ENCODE measurements around the gene CR1.
"Not testable (repeated sequence)": the region's sequence is repeated elsewhere in the genome, so short reads cannot be mapped to it uniquely, and the experiment has no call there.

Gene CR1

DNA sequence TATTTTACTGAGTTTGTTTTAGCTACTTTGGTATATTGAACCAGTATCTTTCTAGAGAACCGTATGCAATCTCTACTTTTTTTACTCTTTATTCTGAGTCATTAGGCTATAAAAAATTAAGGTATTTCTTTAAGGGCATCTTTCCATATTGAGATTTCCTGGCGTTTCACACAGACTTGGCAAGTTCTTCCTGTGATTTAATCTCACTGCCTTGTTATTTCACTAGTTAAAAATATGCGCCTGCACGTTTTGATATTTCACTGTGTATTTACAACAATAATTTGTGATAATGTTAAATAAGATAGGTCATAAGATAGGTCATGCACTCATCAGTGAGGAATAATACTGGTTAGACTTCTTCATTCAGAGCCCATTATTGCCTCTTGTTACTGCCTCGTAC, 132.8 kb downstream of the CR1 start:
- Histone ChIP-seq H3K4me3 (ENCODE audit: low read depth, low read length) (no peak overlapping the region), H3K9me3 (ENCODE audit: control insufficient read depth, insufficient read depth, low read depth, low read length) (peaks cover 9% of the 10 kb centered on the region; the same call in 1 of the 2 replicates), H3K27me3 (ENCODE audit: control insufficient read depth, insufficient read depth, low read length) (no peaks in the 10 kb centered on the region), H3K36me3 (ENCODE audit: control insufficient read depth, insufficient read depth, low read length) (no peaks in the 10 kb centered on the region), H3K9ac (ENCODE audit: low read length) (no peak overlapping the region), H3K4me1 (ENCODE audit: control insufficient read depth, insufficient read depth, low read length) (peaks cover 43% of the 10 kb centered on the region), H3K27ac (ENCODE audit: low read depth, low read length) (no peak overlapping the region)

DNA sequence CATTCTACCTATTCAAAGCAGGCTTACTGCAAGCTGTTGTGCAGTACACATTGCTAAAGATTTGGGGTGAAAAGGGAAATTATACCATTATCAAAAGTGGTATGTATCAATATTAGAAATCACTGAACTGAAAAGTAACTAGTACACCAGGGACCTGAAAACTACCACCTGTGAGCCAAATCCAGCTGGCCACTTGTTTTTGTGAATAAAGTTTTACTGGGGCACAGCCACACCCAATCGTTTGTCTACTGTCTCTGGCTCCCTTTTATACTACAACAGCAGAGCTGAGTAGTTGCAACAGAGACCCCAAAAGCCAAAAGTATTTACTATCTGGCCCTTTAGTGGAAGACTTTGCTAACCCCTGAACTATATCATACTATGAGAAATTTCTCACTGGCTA, 135.2 kb downstream of the CR1 start:
- Histone ChIP-seq H3K9ac (ENCODE audit: low read length) (peak overlapping the region; percentile 2), H3K4me3 (ENCODE audit: low read depth, low read length) (no peak overlapping the region), H3K36me3 (ENCODE audit: control insufficient read depth, insufficient read depth, low read length) (no peaks in the 10 kb centered on the region), H3K27ac (ENCODE audit: low read depth, low read length) (peak overlapping the region; percentile 100), H3K9me3 (ENCODE audit: control insufficient read depth, insufficient read depth, low read depth, low read length) (0 out of 2 replicates have a peak, but pooled peaks cover 1% of the 10 kb centered on the region), H3K27me3 (ENCODE audit: control insufficient read depth, insufficient read depth, low read length) (no peaks in the 10 kb centered on the region), H3K4me1 (ENCODE audit: control insufficient read depth, insufficient read depth, low read length) (peaks cover 65% of the 10 kb centered on the region)

DNA sequence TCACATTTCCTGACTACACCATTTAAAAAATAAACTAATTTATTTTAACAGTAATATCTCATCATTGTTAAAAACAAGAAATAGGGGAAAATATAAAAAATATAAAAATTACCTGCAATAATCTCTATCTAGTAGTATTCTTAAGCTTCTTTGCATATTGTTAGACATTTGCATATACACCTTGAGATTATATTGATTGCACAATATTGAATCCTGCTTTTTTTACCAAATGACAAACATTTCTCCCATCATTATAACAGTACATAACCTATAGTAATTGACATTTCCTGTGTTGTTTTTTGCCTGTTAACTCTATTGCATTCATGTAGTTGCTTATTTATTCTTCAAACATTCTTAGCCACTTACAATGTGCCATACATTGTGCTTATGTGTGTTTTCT, 137.3 kb downstream of the CR1 start:
- Histone ChIP-seq H3K9ac (ENCODE audit: low read length) (peak overlapping the region; percentile 93), H3K9me3 (ENCODE audit: control insufficient read depth, insufficient read depth, low read depth, low read length) (no peaks in the 10 kb centered on the region), H3K27ac (ENCODE audit: low read depth, low read length) (peak overlapping the region; percentile 100)

DNA sequence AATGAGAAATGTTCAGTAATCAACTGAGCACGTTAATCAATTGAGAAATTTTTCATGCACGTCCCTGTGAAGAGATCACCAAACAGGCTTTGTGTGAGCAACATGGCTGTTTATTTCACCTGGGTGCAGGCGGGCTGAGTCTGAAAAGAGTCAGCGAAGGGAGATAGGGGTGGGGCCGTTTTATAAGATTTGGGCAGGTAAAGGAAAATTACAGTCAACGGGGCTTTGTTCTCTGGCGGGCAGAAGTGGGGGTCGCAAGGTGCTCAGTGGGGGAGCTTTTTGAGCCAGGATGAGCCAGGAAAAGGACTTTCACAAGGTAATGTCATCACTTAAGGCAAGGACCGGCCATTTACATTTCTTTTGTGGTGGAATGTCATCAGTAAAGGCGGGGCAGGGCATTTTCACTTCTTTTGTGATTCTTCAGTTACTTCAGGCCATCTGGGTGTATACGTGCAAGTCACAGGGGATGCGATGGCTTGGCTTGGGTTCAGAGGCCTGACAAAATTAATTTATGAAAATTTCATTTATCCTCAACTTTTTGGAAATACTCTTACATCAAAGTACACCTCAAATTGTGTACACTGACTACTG, 137.8 kb downstream of the CR1 start:
- H3K4me1 ChIP-seq (ENCODE audit: control insufficient read depth, insufficient read depth, low read length): peaks cover 76% of the 10 kb centered on the region
- H3K27ac ChIP-seq (ENCODE audit: low read depth, low read length): peak overlapping the region; percentile 100
- H3K4me3 ChIP-seq (ENCODE audit: low read depth, low read length): peak overlapping the region; percentile 38
- H3K27me3 ChIP-seq (ENCODE audit: control insufficient read depth, insufficient read depth, low read length); H3K9me3 ChIP-seq (ENCODE audit: control insufficient read depth, insufficient read depth, low read depth, low read length); H3K36me3 ChIP-seq (ENCODE audit: control insufficient read depth, insufficient read depth, low read length): not testable (repeated sequence)
- peak overlapping the region; percentile 94 for H3K9ac ChIP-seq (ENCODE audit: low read length)

More for the DNA sequence above, 137.3 kb downstream of the CR1 start:
- no peaks in the 10 kb centered on the region for H3K36me3 ChIP-seq (ENCODE audit: control insufficient read depth, insufficient read depth, low read length)
- peaks cover 72% of the 10 kb centered on the region for H3K4me1 ChIP-seq (ENCODE audit: control insufficient read depth, insufficient read depth, low read length)
- peak overlapping the region; percentile 38; the same call in 1 of the 2 replicates for H3K4me3 ChIP-seq (ENCODE audit: low read depth, low read length)
- H3K27me3 ChIP-seq (ENCODE audit: control insufficient read depth, insufficient read depth, low read length): no peaks in the 10 kb centered on the region

DNA sequence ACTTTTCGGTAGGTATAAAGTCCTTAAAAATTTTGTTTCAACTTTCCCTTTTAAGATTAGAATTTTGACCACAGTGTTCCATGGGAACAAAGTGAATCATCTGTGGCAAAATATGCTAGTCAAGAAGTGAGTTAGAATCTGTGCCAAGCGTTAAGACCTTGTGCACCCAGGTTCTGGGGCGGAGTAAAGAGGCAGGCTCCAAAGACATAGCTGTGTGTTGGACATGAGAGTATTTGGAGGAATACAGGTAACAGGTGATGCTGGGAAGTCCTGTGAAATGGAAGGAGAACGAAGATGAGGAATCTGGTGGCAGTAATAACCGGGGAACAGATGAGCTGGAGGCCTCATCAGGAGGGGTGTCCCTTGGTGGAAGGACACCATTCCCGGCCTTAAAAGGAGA, 138.3 kb downstream of the CR1 start:
- Histone ChIP-seq H3K9ac (ENCODE audit: low read length) (peak overlapping the region; percentile 94), H3K4me3 (ENCODE audit: low read depth, low read length) (peak overlapping the region; percentile 35; the same call in 1 of the 2 replicates), H3K4me1 (ENCODE audit: control insufficient read depth, insufficient read depth, low read length) (peaks cover 79% of the 10 kb centered on the region), H3K27ac (ENCODE audit: low read depth, low read length) (peak overlapping the region; percentile 99)
- not testable (repeated sequence) for H3K27me3 ChIP-seq (ENCODE audit: control insufficient read depth, insufficient read depth, low read length); H3K36me3 ChIP-seq (ENCODE audit: control insufficient read depth, insufficient read depth, low read length); H3K9me3 ChIP-seq (ENCODE audit: control insufficient read depth, insufficient read depth, low read depth, low read length)

DNA sequence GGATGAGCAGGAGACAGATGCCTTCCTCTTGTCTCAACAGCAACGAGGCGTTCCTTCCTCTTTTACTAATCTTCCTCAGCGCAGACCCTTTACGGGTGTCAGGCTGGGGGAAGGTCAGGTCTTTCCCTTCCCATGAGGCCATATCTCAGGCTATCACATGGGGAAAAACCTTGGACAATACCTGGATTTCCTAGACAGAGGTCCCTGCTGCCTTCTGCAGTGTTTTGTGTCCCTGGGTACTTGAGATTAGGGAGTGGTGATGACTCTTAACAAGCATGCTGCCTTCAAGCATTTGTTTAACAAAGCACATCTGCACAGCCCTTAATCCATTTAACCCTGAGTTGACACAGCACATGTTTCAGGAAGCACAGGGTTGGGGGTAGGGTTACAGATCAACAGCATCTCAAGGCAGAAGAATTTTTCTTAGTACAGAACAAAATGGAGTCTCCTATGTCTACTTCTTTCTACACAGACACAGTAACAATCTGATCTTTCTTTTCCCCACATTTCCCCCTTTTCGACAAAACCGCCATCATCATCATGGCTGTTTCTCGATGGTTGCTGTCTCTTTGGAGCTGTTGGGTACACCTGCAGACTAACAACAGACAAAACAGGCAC, 139.7 kb downstream of the CR1 start:
- not testable (repeated sequence) for H3K27me3 ChIP-seq (ENCODE audit: control insufficient read depth, insufficient read depth, low read length); H3K36me3 ChIP-seq (ENCODE audit: control insufficient read depth, insufficient read depth, low read length); H3K9me3 ChIP-seq (ENCODE audit: control insufficient read depth, insufficient read depth, low read depth, low read length)
- peak overlapping the region; percentile 99 for H3K27ac ChIP-seq (ENCODE audit: low read depth, low read length)
- peaks cover 69% of the 10 kb centered on the region for H3K4me1 ChIP-seq (ENCODE audit: control insufficient read depth, insufficient read depth, low read length)
- peak overlapping the region; percentile 94 for H3K9ac ChIP-seq (ENCODE audit: low read length)
- H3K4me3 ChIP-seq (ENCODE audit: low read depth, low read length): peak overlapping the region; percentile 35; the same call in 1 of the 2 replicates

DNA sequence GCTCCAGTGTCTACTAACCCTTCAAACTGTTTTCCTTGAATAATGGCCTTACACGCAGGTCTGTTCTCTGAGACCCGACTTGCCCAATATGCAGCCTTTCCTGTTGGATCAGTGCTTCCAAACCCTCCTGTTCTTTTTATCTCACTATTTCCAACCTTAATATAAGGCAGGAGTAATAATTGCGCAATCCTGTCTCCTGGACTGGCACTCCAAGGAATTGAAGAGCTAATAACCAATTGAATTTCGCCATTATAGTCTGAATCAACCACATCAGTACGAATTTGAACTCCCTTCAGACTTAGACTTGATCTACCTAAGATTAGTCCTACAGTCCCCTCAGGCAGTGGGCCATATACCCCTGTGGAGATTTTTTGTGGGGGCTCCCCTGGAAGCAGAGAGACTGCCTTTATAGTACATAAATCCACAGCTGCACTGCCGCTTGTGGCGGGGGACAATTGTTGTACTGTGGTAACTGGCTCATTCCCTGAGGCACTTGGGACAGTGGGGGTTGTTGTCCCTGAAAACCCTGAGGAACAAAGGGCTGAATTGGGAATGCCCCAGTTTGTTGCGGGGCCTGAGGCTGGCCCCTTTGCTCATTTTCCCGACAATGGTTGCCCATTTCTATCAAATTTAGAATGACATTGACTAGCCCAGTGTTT, 142.7 kb downstream of the CR1 start:
- not testable (repeated sequence) for H3K4me3 ChIP-seq (ENCODE audit: low read depth, low read length); H3K36me3 ChIP-seq (ENCODE audit: control insufficient read depth, insufficient read depth, low read length); H3K27me3 ChIP-seq (ENCODE audit: control insufficient read depth, insufficient read depth, low read length); H3K9me3 ChIP-seq (ENCODE audit: control insufficient read depth, insufficient read depth, low read depth, low read length)
- Histone ChIP-seq H3K9ac (ENCODE audit: low read length) (peak overlapping the region; percentile 20), H3K4me1 (ENCODE audit: control insufficient read depth, insufficient read depth, low read length) (peaks cover 44% of the 10 kb centered on the region), H3K27ac (ENCODE audit: low read depth, low read length) (peak overlapping the region; percentile 44; the same call in 1 of the 2 replicates)

DNA sequence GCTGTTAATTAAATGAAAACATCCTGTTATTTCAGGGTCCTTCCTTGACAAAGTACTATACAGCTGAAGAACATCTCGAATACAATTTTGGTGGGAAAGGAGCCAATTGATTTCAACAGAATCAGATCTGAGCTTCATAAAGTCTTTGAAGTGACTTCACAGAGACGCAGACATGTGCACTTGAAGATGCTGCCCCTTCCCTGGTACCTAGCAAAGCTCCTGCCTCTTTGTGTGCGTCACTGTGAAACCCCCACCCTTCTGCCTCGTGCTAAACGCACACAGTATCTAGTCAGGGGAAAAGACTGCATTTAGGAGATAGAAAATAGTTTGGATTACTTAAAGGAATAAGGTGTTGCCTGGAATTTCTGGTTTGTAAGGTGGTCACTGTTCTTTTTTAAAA, 143.4 kb downstream of the CR1 start:
- not testable (repeated sequence) for H3K27me3 ChIP-seq (ENCODE audit: control insufficient read depth, insufficient read depth, low read length); H3K9ac ChIP-seq (ENCODE audit: low read length); H3K9me3 ChIP-seq (ENCODE audit: control insufficient read depth, insufficient read depth, low read depth, low read length); H3K27ac ChIP-seq (ENCODE audit: low read depth, low read length); H3K36me3 ChIP-seq (ENCODE audit: control insufficient read depth, insufficient read depth, low read length); H3K4me3 ChIP-seq (ENCODE audit: low read depth, low read length)
- peaks cover 44% of the 10 kb centered on the region for H3K4me1 ChIP-seq (ENCODE audit: control insufficient read depth, insufficient read depth, low read length)

DNA sequence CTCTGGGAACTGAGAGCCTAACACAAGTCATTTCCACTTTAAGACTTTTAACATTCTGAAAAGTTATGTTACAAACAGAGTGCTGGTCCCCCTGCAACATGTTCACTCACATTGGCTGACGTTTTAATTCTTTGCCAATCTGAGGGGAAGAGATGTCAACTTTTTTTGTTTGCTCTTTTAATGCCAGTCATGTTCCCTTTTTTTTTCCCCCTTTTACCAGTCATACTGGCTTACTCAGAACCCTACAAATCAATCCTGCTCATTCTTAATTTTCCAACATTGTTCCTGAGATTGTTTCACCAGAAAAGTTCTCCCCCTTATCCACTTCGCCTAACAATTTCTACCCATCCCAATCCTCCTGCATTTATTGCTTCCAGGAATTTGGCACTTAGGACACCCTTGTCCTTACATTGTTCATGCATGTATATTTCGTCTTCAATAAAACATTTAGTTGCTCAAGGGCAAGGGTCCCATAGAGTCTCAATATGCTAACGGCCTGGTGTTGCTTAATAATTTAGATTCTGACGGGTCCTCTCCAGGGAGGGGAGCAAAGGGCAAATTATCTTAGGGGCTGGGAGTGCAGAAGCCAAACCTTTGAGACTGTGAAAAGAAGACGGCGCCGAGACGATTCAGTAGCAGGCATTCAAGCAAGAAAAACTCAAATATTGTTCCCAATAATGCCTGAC, 148.4 kb downstream of the CR1 start:
- Histone ChIP-seq H3K4me1 (ENCODE audit: control insufficient read depth, insufficient read depth, low read length) (peaks cover 39% of the 10 kb centered on the region), H3K9ac (ENCODE audit: low read length) (peak overlapping the region; percentile 32), H3K36me3 (ENCODE audit: control insufficient read depth, insufficient read depth, low read length) (no peaks in the 10 kb centered on the region), H3K27me3 (ENCODE audit: control insufficient read depth, insufficient read depth, low read length) (peaks cover 10% of the 10 kb centered on the region; the same call in 1 of the 2 replicates), H3K9me3 (ENCODE audit: control insufficient read depth, insufficient read depth, low read depth, low read length) (no peaks in the 10 kb centered on the region), H3K4me3 (ENCODE audit: low read depth, low read length) (peak overlapping the region; percentile 82), H3K27ac (ENCODE audit: low read depth, low read length) (no peak overlapping the region)

DNA sequence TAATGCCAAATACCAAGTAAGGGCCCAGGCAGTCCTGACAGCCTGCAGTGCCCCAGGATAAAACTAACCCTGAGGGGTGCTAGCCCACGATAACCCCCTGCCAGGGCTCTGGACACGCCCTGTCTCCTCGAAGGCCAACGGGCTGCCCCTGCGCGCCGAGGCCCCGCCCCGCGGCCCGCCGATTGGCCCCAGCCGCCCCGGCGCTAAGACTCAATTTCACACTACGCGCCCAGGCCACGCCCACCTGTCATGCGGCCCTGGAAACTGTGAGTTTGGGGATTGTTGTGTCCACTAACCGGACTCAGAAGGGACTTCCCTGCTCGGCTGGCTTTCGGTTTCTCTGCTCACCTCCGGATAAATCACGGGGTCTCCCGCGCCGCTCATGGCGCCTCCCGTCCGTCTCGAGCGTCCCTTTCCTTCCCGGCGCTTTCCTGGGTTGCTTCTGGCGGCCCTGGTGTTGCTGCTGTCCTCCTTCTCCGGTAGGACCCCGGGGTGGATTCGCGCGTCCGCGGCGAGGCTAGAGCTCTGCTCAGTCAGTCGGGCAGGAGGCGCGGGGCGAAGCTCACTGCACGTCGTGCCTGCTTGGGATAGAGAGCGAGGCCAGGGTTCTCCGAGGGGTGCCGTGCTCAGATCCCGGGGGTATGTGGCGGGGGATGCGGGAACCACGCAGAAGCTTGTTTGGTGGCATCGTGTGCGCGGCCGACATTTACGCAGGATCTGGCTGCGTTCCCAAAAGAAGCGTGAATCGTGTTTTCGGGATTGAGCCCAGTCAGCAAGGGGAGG, 149.1 kb downstream of the CR1 start, which contains the start of gene CR1L:
TSS of gene CR1L (plus strand) at position 282 of the 783 bp plus-strand sequence. CDS start at position 383, 101 bp downstream.
- no peaks in the 10 kb centered on the region for H3K9me3 ChIP-seq (ENCODE audit: control insufficient read depth, insufficient read depth, low read depth, low read length)
- H3K4me1 ChIP-seq (ENCODE audit: control insufficient read depth, insufficient read depth, low read length): peaks cover 44% of the 10 kb centered on the region
- peaks cover 10% of the 10 kb centered on the region; the same call in 1 of the 2 replicates for H3K27me3 ChIP-seq (ENCODE audit: control insufficient read depth, insufficient read depth, low read length)
- no peaks in the 10 kb centered on the region for H3K36me3 ChIP-seq (ENCODE audit: control insufficient read depth, insufficient read depth, low read length)
- peak within 1 kb of the TSS; percentile 82 for H3K4me3 ChIP-seq (ENCODE audit: low read depth, low read length)
- H3K27ac ChIP-seq (ENCODE audit: low read depth, low read length): no peak within 1 kb of the TSS; the same call in 1 of the 2 replicates
- peak within 1 kb of the TSS; percentile 88 for H3K9ac ChIP-seq (ENCODE audit: low read length)
